Suppressor macrophage treated with lipopolysaccharide for 1 hour (primary cell): ENCODE data around the gene CAMSAP1.
A peak's percentile ranks its signal among the peaks of the same experiment; 100 is the strongest.

Experiments
- DNase-seq, 3 donors: peaks; one replicate each; pipeline ENCODE4 v3.0.0-alpha.2; 2020 to 2022

Gene CAMSAP1

DNA sequence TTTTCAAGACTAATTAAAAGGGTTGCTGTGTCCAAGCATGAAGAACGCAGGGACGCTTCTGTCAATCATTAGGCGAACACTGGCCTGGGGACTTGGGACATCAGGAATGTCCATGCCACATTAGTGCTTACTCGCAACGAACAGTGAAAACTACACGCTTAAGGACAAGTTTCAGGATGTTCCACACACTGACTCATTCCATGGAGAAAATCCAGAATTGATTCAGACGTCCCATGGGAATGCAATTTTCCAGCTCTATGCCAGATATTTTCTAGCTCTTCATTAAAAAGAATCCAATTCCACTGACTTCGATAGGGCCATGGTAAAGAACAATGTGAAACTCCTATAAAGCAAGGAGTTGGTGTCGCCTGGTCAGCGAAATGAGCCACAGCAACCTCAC is 98.2 kb downstream of the CAMSAP1 start:
- DNase-seq = no peak

DNA sequence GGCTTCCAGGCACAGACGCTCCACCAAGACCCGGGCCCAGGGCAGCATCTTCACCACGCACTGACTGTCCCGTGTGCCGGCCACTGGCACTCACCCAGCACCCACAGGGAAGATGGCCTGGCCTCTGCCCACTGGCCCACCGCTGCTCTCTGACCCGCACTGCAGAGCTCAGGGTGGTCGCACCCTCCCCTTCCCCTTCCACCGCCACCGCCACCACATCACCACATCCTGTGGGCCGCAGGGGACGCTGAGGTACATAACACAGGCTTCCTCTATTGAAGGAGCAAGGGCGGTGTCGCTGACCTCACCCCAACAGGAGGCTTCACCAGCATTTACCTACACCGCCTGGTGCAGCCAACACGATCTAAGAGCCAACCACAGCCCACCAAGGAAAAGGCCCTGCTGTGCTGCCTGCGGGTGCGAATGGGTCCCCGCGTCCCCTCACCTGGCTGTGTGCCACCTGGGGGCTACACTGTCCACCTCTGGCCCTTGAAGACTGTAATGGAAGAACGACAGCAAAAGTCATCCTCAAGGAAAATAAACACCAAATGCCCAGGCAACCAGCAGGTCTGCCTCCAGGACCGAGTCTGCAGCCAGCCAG is 101.8 kb downstream of the CAMSAP1 start:
- DNase-seq = no peak

DNA sequence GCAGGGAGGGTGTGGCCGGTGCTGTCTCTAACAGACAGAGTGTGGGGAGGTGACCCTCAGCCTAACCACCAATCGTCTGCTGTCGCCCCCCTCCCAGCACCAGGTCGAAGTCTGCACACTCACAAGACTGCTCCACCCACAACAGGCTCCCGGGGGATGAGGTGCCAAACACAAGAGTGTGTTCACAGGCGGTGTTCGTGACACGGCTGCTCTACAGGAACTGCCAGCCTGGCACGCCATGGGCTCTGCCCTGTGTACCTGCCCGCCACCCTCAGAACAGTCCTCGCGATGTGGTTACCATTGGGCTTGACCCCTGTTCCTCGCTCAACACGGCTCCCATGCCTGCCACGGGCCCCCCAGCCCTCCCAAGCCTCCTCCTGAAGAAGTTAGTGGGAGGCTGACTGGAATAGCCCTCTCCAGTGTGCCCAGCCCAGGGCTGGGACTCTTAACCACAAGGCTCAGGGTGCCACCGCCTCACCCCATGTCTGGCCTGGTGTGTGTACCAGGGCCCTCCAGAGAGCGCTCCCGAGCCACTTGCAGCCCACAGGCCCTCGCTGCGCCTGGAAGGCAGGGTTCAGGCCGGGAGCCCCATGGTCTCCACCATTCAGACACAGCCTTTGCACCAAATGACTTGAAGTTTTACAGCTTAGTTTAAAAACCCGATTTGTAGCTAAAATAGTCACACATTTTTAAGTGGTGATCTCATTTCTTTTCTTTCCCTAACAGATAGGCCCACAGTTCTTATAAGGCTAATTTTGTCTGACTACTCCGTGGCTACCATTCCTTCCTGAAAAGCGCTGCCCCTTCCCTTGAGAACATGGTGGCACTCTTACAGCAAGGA is 102.5 kb downstream of the CAMSAP1 start:
- DNase-seq = no peak

DNA sequence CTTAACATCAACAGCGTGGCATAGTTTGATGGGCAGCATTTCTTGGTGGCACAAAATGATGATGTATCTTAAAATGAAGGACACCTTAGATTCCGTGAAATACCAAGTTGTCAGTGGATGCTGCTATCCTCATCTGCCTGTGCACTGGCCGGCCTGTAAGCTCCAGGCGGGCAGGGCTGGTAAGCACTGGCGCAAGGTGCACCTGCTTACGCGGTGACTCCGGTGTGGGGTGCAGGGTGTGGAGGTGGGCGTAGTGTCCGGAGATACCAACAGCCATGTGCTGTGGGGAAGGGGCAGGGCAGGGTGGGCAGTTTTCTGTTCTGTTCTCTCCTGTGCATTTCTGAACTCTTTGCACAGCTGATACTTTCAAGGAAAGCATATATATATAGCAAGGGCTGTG is 103.9 kb downstream of the CAMSAP1 start:
- no peak for DNase-seq

DNA sequence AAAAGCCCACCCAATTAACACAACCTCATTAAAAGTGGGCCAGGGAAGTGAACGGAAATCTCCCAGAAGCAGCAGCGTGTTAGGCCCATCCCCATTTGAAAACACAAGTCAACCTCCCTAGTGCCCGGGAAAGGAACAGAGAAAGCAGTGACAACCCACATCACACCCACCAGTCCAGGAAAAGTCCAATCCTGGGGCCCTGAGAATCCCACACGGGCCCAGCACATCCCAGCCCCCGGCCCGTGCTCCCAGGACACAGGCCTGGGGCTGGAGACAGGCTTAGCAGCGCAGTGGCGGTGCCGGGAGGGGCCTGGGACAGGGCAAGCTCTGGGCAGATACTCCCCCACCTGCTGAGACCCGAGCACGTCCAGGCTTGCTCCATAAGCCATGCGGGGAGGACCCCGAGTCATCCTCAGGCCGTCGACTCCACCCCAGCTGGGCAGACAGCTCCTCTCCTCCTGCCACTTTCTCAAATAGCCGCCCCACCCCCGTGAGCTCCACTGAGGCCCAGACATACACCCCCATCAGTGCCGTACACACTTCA is 104.4 kb downstream of the CAMSAP1 start:
- DNase-seq = no peak

DNA sequence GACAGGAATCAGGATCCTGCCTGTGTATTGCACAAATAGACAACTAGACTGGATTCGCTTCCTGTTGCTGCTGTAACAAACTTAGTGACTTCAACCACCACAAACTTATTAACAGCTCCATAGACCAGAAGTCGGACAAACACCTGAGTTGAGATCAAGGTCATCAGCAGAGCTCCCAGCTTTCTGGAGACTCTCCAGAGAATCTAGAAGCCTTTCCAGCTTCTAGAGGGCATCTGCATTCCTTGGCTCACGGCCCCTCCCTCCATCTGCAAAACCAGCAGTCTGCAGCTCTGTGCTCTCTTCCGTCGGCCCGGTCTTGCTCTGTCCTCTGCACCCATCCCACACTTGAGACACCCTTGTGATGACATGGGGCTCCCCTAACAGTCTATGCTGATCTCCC is 106.3 kb downstream of the CAMSAP1 start:
- DNase-seq = no peak

DNA sequence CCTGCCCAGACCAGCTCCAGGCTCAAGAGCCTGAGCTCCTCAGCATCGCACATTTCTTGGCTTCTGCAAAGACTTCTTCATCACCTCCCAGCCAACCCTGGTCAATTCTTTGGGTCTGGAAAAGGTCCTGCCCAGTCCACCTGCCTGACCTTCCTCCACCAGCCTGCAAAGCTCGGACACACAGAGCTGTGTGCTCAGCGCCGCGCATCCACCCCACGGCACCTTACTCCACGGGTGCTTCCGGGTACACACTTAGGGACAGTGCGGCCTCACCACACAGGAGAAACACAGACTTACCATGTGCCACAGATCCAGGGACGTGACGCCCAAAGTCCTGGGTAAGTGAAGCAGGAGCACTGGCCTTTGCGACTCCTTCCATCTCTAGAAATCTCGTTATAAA is 108.1 kb downstream of the CAMSAP1 start:
- no peak for DNase-seq

DNA sequence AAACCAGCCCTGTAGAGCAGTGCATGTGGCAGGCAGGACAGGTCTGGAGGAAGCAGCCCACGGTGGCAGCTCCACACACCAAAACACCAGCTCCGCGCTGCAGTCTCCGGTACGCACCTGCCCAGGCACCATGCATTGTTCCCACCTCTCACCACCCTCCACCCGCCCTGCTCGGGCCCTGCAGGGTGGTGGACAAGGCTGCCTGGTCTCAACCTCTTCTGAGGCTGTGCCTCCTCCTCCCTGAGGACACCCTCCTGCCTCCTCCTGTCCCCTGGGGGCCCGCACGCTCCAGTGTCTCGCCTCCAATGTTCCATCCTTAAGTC is 109.1 kb downstream of the CAMSAP1 start:
- DNase-seq = no peak

DNA sequence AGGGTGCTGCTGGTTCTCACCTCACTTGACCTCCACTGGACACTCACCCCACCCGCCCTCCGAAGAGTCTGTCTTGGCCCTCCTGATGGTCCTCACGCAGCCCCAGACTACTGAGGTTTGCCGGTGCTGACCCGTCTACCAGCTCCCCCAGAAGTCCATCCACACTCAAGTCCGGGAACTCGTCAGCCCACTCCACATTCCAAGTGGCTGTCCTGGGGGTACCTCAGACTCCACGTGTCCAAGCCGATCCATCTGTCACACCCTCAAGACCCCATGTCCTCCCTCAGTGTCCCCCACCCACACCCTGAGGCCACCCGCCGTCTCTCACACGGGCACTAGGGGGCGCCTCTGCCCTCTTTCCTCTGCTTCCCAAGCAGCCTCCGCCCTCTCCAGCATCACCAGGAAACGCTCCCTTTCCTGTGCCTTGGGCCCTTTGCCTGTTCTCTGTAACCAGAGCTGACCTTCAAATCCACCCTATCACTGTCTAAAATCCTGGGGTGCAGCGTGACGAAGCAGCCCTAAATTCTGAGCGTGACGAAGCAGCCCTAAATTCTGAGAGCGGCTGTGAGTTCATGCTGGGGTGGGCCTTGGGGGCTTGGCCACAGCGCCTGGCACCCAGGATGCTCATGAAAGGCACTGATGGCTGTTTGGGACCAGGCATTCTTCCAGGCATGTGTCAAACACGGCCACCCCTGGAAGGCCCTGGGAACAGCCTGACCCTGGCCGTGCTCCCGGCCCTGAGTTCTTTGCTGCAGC is 109.7 kb downstream of the CAMSAP1 start:
- peak; percentile 32 to 68 (median 44) for DNase-seq

DNA sequence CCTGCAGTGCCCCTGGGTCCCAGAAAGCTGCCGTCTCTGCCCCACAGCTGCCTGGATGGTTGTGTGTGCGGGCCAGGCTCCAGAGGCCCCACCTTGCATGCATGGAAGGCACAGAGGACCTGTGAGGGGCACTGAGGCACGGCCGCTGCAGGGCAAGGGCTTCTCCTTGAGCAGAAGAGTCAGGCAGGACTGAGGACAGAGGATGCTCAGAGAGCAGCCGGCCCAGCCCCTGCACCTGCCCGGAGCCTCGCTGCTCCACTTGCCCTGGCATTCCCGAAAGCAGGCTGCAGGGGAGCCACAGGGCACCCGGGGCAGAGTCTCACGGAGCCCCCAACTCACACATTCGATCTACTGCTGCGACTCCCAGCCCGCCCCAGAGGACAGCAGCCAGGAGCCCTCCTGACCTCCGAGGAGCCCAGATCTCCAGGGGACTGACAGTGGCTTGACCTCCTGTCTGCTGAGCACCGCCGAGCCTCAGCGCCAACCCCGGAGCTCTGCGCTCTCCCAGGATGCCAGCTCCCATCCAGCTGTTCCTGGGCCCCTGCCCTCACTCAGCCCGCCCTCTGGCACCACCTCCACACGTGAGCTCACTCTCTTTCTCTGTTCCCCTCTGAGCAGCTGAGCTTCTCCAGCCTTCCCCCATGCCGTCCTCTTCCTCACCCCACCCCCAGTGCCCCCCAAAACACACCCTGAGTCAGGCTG is 110.4 kb downstream of the CAMSAP1 start:
- no peak for DNase-seq

DNA sequence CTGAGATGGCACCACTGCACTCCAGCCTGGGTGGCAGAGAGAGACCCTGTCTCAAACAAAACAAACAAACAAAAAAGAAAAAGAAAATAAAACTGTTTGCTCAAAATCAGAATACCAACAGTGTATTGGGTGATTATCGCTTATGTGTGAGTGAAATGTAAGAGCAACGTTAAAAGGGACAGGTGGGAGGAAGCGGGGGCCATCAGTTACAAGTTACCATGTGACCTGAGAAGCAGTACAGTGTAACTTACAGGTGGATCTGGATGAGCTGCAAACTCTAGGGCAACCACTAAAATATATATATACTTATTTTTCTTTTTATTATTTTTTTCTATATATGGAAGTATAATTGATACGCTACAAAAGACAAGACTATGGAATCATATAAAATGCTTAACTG is 112.0 kb downstream of the CAMSAP1 start:
- no peak for DNase-seq

DNA sequence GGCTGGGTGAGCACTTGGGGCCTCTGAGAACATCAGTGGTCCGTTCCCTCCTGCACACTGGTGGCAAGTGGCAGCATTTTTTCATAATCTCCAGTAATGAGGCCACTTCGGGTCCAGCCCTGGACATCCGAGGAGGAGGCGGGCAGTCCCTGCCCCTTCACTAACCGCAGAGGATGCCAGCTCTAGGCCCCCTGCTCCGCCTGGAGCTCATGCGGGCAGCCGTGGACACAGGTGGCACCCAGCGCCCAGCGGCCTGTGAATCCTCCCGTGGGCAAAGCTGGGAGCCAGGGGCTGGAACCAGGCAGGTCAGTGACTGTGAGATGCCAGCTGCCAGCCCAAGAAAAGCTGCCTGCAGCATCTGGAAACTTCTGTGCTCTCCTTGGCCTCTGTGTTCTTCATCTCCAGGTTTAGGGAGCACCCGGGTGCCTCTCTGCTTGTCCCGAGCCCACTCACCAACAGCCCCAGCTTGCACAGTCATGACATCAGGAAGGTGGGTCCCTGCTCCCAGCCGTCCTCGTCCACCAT is 112.9 kb downstream of the CAMSAP1 start:
- DNase-seq = no peak

DNA sequence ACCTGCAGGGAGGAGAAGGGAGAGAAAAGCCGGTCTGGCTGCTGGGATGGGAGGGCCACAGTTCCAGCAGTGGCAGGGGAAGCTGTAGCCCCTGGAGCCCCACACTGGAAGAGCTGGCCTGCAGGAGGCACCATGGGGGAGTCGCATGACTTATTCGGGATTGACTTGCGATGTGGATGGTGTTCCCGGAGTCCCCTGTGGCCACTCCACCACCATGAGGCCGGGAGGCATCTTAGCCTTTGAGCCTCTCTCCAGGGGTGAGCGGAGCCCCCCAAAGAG is 113.3 kb downstream of the CAMSAP1 start:
- no peak for DNase-seq

DNA sequence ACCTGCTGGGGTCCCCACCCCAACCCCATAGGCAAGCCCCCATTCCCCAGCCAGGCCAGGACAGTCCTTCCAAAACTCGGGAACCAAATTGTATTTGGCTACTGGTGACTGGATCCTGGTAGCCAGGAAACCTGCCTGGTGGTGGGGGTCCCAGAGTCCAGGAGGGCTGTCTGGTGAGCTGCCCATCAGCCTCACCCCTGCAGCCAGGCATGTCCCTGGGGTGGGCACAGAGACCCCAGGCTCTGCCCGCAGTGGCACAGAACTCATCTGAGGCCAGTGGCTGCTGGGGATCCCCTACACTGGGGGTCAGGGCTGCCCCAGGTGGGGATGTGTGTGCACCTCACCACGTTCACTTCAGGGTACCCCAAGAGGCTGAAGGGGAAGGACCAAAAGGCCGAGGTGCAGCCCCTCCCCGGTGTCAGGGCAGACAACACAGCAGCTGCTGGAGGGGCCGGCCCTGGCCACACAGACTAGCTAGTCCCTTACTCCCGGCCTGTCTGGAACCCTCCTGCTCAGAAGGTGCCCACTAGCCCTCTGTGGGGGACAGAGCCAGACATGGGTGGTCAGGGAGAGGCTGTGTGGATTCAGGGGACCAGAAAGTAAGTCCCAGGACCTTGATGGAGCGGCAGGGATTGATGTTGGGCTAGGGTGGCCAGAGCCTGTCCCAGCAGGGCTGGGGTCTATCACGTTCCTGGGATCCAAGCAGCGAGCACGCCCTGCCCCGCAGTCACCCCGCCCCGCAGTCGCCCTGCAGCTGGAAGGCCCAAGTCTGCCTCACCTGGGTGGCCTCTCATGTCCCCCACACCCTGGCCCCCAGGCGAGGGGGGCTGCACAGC is 113.9 kb downstream of the CAMSAP1 start:
- DNase-seq = no peak

DNA sequence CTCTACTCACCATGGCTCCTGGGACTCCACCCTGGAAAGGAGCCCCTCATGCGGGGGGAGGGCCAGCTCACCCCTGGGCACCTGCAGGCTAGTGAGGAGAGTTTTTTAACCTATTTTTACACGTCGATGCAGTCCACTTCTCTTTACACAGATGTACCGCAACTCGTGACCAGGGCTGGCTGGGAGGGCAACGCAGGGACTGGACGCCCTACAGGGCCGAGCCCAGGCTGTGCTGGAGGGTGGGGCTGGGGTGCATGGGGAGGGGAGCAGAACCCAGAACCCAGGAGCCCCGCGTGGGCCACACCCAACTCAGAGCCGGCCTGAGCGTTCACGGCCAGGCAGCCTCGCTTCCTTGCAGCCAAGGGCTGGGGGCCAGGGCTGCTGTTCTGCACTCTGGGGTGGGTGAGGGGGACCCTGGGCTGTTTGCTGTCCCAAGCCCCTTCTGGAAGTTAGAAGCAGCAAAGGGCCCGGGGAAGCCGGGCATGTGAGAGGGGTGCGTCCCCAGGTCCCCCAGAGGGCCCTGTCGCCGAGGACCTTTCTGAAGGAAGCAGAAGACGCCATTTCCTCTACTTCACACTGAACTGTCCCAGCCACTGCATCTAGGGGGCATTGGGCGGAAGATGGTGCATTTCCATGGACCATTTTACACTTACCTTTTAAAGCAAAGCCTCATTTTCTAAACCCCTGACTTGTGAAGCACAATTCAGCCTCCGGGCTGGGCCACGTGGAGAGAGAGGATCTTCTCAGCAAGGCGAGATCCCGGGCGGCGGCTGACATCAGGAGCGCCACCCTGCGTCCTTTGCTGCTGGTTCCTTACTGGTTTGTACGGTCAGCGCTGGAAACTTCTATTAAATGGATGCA is 114.8 kb downstream of the CAMSAP1 start:
- DNase-seq = no peak

DNA sequence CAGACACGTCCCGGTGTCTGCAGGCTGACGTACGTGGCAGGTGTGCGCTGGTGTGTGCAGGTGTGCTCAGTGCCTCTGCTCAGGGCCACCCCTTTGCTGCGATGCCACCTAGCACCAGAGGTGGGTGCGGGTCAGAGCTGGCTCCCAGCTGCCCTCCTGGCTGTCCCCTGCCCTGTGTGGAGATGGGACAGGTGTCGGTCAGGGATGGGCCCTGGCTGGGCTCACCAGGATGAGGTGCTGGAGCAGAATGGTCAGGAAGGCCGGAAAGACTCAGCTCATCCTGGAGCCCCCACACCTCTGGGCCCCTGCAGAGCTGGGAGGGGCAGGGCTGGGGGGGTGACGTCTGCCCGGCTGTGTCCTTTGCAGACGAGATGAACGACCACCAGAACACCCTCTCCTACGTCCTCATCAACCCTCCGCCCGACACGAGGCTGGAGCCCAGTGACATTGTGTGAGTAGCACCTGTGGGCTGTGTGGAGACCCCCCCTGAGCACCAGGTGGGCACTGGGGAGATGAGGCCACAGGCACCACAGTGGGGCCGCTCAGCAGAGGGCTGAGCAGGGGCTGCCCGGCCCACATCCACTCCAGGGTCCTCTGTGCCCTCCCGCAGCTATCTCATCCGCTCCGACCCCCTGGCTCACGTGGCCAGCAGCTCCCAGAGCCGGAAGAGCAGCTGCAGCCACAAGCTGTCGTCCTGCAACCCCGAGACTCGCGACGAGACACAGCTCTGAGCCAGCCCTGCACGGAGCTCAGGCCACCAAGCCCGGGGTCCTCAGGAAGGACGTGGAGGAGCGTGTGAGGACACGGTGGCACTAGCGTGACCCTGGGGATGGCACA is 115.7 kb downstream of the CAMSAP1 start:
- no peak for DNase-seq

DNA sequence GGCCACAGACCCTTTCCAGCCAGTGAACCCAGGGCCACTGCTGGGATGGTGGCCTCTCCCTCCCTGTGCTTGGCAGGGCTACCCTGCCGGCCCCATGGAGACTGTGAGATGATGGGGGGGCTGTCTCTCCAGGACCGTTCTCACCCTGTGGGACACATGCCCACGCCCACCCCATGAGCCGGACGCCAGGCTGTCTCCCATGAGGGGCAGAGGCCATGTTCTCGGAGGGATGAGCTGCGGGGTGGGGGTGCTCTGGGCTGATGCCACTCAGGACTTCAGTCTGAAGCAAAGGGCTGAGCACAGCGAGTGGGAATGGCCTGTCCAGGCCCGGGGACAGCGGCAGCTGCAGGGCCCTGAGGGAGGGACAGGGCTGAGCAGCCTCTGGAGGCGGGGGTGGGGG is 116.5 kb downstream of the CAMSAP1 start:
- no peak for DNase-seq

DNA sequence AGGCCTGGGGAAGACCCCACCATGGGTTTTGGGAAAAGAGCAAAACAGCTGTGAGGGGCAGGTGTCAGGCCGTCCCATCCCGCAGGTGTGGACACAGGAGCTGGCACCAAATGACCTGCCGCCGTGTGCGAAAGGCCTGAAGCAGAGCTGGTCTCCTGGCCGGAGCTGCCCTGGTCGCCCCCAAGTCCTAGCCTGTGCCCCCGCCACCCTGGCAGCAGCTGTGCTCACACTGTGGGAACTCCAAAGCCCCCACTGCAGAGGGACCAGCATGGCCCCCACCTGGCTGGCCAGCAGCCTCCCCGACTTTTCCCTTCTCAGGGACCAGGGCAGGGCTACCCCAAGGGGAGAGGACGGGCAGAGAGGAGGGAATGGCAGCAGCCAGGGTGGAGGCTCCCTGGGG is 117.0 kb downstream of the CAMSAP1 start:
- no peak for DNase-seq

DNA sequence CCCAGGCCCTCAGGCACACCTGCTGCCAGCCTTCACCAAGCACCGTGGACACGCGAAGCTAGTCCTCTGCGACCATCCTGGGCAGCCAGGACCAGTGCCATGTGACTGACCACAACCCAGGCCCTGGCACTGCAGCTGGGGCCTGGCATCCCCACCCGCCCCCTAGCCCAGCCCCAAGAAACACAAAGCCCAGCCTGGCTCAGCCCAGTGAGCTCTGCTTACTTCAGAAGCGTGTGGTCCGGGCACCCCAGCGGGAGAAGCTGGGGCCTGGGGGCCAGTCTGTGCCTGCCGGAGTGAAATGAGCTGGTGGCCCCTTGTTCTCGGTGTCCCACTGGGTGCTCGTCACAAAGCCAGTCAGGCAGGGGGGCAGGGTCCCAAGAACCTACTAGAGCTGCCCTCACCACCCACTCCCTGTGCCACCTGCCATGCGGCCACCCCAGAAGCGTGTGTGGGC is 117.5 kb downstream of the CAMSAP1 start:
- DNase-seq = no peak
